Measurements from ENCODE around the gene LRP1B. TPM values are rescaled to one million over a fixed set of nuclear protein-coding genes. Genes with fewer than 3 reads are reported as not detected.

LRP1B gene
- total RNA-seq, 4 donors from 2014 or later: 1.2 to 3.3 (median 2.6) TPM

- no peaks in the 10 kb centered on the region for H3K36me3 ChIP-seq
- no peak overlapping the region for H3K4me3 ChIP-seq
- no peak for DNase-seq (ENCODE audit: low spot score in 2 of 2)
- TF ChIP-seq CTCF (IDR thresholded peaks at IDR 0.05) (no peak), POLR2A (IDR thresholded peaks at IDR 0.05) (no peak), EP300 (IDR thresholded peaks at IDR 0.05) (no peak)
- H3K27ac ChIP-seq: no peak overlapping the region
- no peaks in the 10 kb centered on the region for H3K27me3 ChIP-seq
- H3K9me3 ChIP-seq: no peaks in the 10 kb centered on the region
- WGBS, 2 donors: 89% methylated on average over 4 of the region's 4 CpGs
- no peaks in the 10 kb centered on the region for H3K4me1 ChIP-seq
These were observed 768.5 kb downstream of the LRP1B start for GRCh38 chr2:141362311-141362710.

- 90 to 93% methylated on average over 1 of the region's 1 CpG for WGBS, 2 donors
- TF ChIP-seq EP300 (IDR thresholded peaks at IDR 0.05): no peak
- no peak for TF ChIP-seq POLR2A (IDR thresholded peaks at IDR 0.05)
- TF ChIP-seq CTCF (IDR thresholded peaks at IDR 0.05): no peak
These were observed 782.3 kb downstream of the LRP1B start for GRCh38 chr2:141348481-141348880.

GRCh38 chr2:141341444-141341843 is 789.4 kb downstream of the LRP1B start:
- no peak for TF ChIP-seq CTCF (IDR thresholded peaks at IDR 0.05)
- no peak for TF ChIP-seq POLR2A (IDR thresholded peaks at IDR 0.05)
- TF ChIP-seq EP300 (IDR thresholded peaks at IDR 0.05): no peak
- 35 to 43% methylated on average over 2 of the region's 2 CpGs for WGBS, 2 donors
- Histone ChIP-seq H3K4me3 (no peak overlapping the region), H3K27ac (no peak overlapping the region), H3K4me1 (no peaks in the 10 kb centered on the region), H3K9me3 (no peaks in the 10 kb centered on the region), H3K27me3 (no peaks in the 10 kb centered on the region), H3K36me3 (no peaks in the 10 kb centered on the region)
- no peak for DNase-seq (ENCODE audit: low spot score in 2 of 2)

More at GRCh38 chr2:141348481-141348880, 782.3 kb downstream of the LRP1B start:
- Histone ChIP-seq H3K27me3 (no peaks in the 10 kb centered on the region), H3K4me1 (no peaks in the 10 kb centered on the region), H3K36me3 (no peaks in the 10 kb centered on the region), H3K27ac (no peak overlapping the region), H3K9me3 (no peaks in the 10 kb centered on the region), H3K4me3 (no peak overlapping the region)
- DNase-seq (ENCODE audit: low spot score in 2 of 2): no peak

- Histone ChIP-seq H3K4me3 (no peak overlapping the region), H3K27me3 (no peaks in the 10 kb centered on the region), H3K9me3 (no peaks in the 10 kb centered on the region), H3K36me3 (no peaks in the 10 kb centered on the region), H3K27ac (no peak overlapping the region), H3K4me1 (no peaks in the 10 kb centered on the region)
- no peak for DNase-seq (ENCODE audit: low spot score in 2 of 2)
- TF ChIP-seq POLR2A (IDR thresholded peaks at IDR 0.05) (no peak), EP300 (IDR thresholded peaks at IDR 0.05) (no peak), CTCF (IDR thresholded peaks at IDR 0.05) (no peak)
- 83 to 88% methylated on average over 1 of the region's 1 CpG for WGBS, 2 donors
These were observed 799.7 kb downstream of the LRP1B start for GRCh38 chr2:141331127-141331526.

- Histone ChIP-seq H3K4me3 (no peak overlapping the region), H3K36me3 (no peaks in the 10 kb centered on the region)
- 63 to 66% methylated on average over 1 of the region's 1 CpG for WGBS, 2 donors
These were observed 800.9 kb downstream of the LRP1B start for GRCh38 chr2:141329964-141330363.

More at GRCh38 chr2:141329964-141330363, 800.9 kb downstream of the LRP1B start:
- Histone ChIP-seq H3K27ac (no peak overlapping the region), H3K27me3 (no peaks in the 10 kb centered on the region), H3K9me3 (no peaks in the 10 kb centered on the region), H3K4me1 (no peaks in the 10 kb centered on the region)
- DNase-seq (ENCODE audit: low spot score in 2 of 2): no peak
- TF ChIP-seq POLR2A (IDR thresholded peaks at IDR 0.05): no peak
- no peak for TF ChIP-seq CTCF (IDR thresholded peaks at IDR 0.05)
- no peak for TF ChIP-seq EP300 (IDR thresholded peaks at IDR 0.05)

All from tibial nerve (tissue), 4 donors.